Fibroblast of pulmonary artery (primary cell): ENCODE measurements around the gene MSANTD7.

Experiments
- DNase-seq: peaks from one replicate; pipeline ENCODE4 v3.0.0-alpha.2; 2010; ENCODE audit warnings: low read depth
- H3K4me3 ChIP-seq: replicated peaks from 2 replicates; pipeline ENCODE4 v1.5.1; 2011; ENCODE audit warnings: low read depth, mild to moderate bottlenecking, control low read depth, low read length, moderate library complexity
- TF ChIP-seq, protein P1 (sequence below): IDR thresholded peaks from 2 replicates; pipeline ENCODE4 v1.5.1; 2011; ENCODE audit warnings: mild to moderate bottlenecking, control low read depth, low read length, inconsistent platforms; ENCODE audit errors: missing control alignments

Gene MSANTD7

GRCh38 chr10:14837757-14838581, at the start of gene MSANTD7, which contains the start of the genes CDNF and HSPA14:
TSS of gene MSANTD7 (plus strand) at chr10:14838306. CDS start at chr10:14842285, 3,979 bp downstream.
TSS of gene CDNF (minus strand) at chr10:14838037. CDS start at chr10:14837946, 91 bp downstream.
TSS of gene HSPA14 (plus strand) at chr10:14838306. CDS start at chr10:14838403, 97 bp downstream.
- TF ChIP-seq, protein P1, sequence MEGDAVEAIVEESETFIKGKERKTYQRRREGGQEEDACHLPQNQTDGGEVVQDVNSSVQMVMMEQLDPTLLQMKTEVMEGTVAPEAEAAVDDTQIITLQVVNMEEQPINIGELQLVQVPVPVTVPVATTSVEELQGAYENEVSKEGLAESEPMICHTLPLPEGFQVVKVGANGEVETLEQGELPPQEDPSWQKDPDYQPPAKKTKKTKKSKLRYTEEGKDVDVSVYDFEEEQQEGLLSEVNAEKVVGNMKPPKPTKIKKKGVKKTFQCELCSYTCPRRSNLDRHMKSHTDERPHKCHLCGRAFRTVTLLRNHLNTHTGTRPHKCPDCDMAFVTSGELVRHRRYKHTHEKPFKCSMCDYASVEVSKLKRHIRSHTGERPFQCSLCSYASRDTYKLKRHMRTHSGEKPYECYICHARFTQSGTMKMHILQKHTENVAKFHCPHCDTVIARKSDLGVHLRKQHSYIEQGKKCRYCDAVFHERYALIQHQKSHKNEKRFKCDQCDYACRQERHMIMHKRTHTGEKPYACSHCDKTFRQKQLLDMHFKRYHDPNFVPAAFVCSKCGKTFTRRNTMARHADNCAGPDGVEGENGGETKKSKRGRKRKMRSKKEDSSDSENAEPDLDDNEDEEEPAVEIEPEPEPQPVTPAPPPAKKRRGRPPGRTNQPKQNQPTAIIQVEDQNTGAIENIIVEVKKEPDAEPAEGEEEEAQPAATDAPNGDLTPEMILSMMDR, result no peak
- DNase-seq, result peak; percentile 100
- H3K4me3 ChIP-seq, result peak within 1 kb of the TSS; percentile 95

- peak; percentile 6 for DNase-seq
- TF ChIP-seq, protein P1, result no peak
Measured at GRCh38 chr10:14798636-14799035, 39.5 kb upstream of the MSANTD7 start.

GRCh38 chr10:14800397-14800796, 37.7 kb upstream of the MSANTD7 start:
- DNase-seq, result no peak
- TF ChIP-seq, protein P1, result no peak

More at GRCh38 chr10:14798636-14799035, 39.5 kb upstream of the MSANTD7 start:
- no peak overlapping the region for H3K4me3 ChIP-seq

GRCh38 chr10:14801723-14802122, 36.4 kb upstream of the MSANTD7 start:
- no peak overlapping the region for H3K4me3 ChIP-seq
- no peak for DNase-seq
- TF ChIP-seq, protein P1, result no peak

More at GRCh38 chr10:14800397-14800796, 37.7 kb upstream of the MSANTD7 start:
- H3K4me3 ChIP-seq, result no peak overlapping the region

DNA sequence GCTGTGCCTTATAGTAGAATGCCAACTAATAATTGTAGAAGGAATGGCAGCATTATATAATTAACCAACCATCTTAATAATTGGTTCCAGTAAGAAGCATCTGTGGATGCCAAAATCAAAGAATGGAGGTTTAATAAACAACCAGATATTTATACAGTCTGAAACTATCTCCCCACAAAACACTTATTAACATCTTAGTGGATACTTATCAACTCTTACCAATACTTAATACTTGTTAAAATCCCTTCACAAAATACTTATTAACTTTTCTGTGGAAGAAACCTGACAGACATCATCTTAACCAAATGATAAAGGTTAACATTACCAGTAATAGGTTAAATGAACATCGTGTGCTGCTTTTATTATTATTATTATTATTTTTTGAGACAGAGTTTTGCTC, 34.3 kb upstream of the MSANTD7 start:
- TF ChIP-seq, protein P1, result no peak
- DNase-seq, result no peak
- H3K4me3 ChIP-seq, result no peak overlapping the region

- H3K4me3 ChIP-seq, result no peak overlapping the region
- TF ChIP-seq, protein P1, result no peak
- DNase-seq, result no peak
Measured at GRCh38 chr10:14806318-14806717, 31.8 kb upstream of the MSANTD7 start.
